HL-60/S4 (cell line): ENCODE data around the gene CEP290.

ENCODE experiments used
- in situ Hi-C: fragments of 300-500 bp; cut with MboI; formaldehyde crosslinking; loops from 2 replicates; pipeline ENCODE4 v1.14.3; 2022; ENCODE audit warnings: low sequenced_read_pairs

Gene CEP290

GRCh38 chr12:88144037-88144436, 2.1 kb upstream of the CEP290 start:
- in situ Hi-C loops: loop anchor here (25.0 kb wide), 1 partner anchor 843 kb away; no protein-coding TSS in a partner anchor

GRCh38 chr12:88142610-88142991, 713 bp upstream of the CEP290 start:
- in situ Hi-C loops: loop anchor here (25.0 kb wide), 1 partner anchor 845 kb away; no protein-coding TSS in a partner anchor

GRCh38 chr12:88141425-88141773, 489 bp downstream of the CEP290 start:
- in situ Hi-C loops: loop anchor here (25.0 kb wide), 1 partner anchor 846 kb away; no protein-coding TSS in a partner anchor

GRCh38 chr12:88139711-88140110, 2.2 kb downstream of the CEP290 start:
- in situ Hi-C loops: loop anchor here (25.0 kb wide), 1 partner anchor 848 kb away; no protein-coding TSS in a partner anchor

- in situ Hi-C loops: loop anchor here (25.0 kb wide), 1 partner anchor 854 kb away; no protein-coding TSS in a partner anchor
Measured at GRCh38 chr12:88133181-88133580, 8.7 kb downstream of the CEP290 start.

- in situ Hi-C loops: loop anchor here (25.0 kb wide), 1 partner anchor 855 kb away; no protein-coding TSS in a partner anchor
Measured at GRCh38 chr12:88132392-88132791, 9.5 kb downstream of the CEP290 start.

- in situ Hi-C loops: loop anchor here (25.0 kb wide), 1 partner anchor 859 kb away; no protein-coding TSS in a partner anchor
Measured at GRCh38 chr12:88127855-88128254, 14.0 kb downstream of the CEP290 start.

- in situ Hi-C loops: loop anchor here (25.0 kb wide), 1 partner anchor 860 kb away; no protein-coding TSS in a partner anchor
Measured at GRCh38 chr12:88127099-88127498, 14.8 kb downstream of the CEP290 start.

- in situ Hi-C loops: no loop called here
Measured at GRCh38 chr12:88122666-88123065, 19.2 kb downstream of the CEP290 start.

- in situ Hi-C loops: no loop called here
Measured at GRCh38 chr12:88113871-88114270, 28.0 kb downstream of the CEP290 start.

GRCh38 chr12:88111074-88111652, 30.7 kb downstream of the CEP290 start:
- in situ Hi-C loops: no loop called here

- in situ Hi-C loops: no loop called here
Measured at GRCh38 chr12:88108021-88108420, 33.9 kb downstream of the CEP290 start.

- in situ Hi-C loops: no loop called here
Measured at GRCh38 chr12:88093573-88093972, 48.3 kb downstream of the CEP290 start.

- in situ Hi-C loops: no loop called here
Measured at GRCh38 chr12:88092771-88093170, 49.1 kb downstream of the CEP290 start.

GRCh38 chr12:88084210-88084609, 57.7 kb downstream of the CEP290 start:
- in situ Hi-C loops: no loop called here

- in situ Hi-C loops: no loop called here
Measured at GRCh38 chr12:88083634-88084033, 58.3 kb downstream of the CEP290 start.

- in situ Hi-C loops: no loop called here
Measured at GRCh38 chr12:88081247-88081646, 60.6 kb downstream of the CEP290 start.

GRCh38 chr12:88067301-88067700, 74.6 kb downstream of the CEP290 start:
- in situ Hi-C loops: no loop called here

GRCh38 chr12:88063375-88063774, 78.5 kb downstream of the CEP290 start:
- in situ Hi-C loops: no loop called here

- in situ Hi-C loops: no loop called here
Measured at GRCh38 chr12:88062474-88062873, 79.4 kb downstream of the CEP290 start.

- in situ Hi-C loops: no loop called here
Measured at GRCh38 chr12:88058719-88059077, 83.2 kb downstream of the CEP290 start.

GRCh38 chr12:88057994-88058718, 83.7 kb downstream of the CEP290 start:
- in situ Hi-C loops: no loop called here
